ENCODE data around the gene RAPSN. TPM values are rescaled to one million over a fixed set of nuclear protein-coding genes. Genes with fewer than 3 reads are reported as not detected.

Gene RAPSN
- total RNA-seq, 1 donor from 2014 or later, result 0.64 TPM

GRCh38 chr11:47489395-47489755, 40.4 kb upstream of the RAPSN start:
- Histone ChIP-seq H3K27me3 (no peaks in the 10 kb centered on the region), H3K4me1 (peaks cover 25% of the 10 kb centered on the region), H3K27ac (peak overlapping the region; percentile 7), H3K36me3 (peaks cover 45% of the 10 kb centered on the region), H3K4me3 (no peak overlapping the region), H3K9me3 (no peaks in the 10 kb centered on the region)
- ATAC-seq (no peak), DNase-seq (no peak)
- intact Hi-C loops (cut with DNase I), result no loop called here
- TF ChIP-seq CTCF (IDR thresholded peaks at IDR 0.05), result no peak

- Histone ChIP-seq H3K27me3 (no peaks in the 10 kb centered on the region), H3K4me3 (no peak overlapping the region), H3K9me3 (no peaks in the 10 kb centered on the region), H3K4me1 (peaks cover 30% of the 10 kb centered on the region), H3K36me3 (peaks cover 46% of the 10 kb centered on the region), H3K27ac (peak overlapping the region; percentile 7)
- no peak for ATAC-seq
- intact Hi-C loops (cut with DNase I), result no loop called here
- no peak for DNase-seq
- no peak for TF ChIP-seq CTCF (IDR thresholded peaks at IDR 0.05)
These were observed 39.9 kb upstream of the RAPSN start for GRCh38 chr11:47488674-47489394.

- TF ChIP-seq CTCF (IDR thresholded peaks at IDR 0.05), result no peak
- H3K9me3 ChIP-seq, result no peaks in the 10 kb centered on the region
- H3K4me1 ChIP-seq, result peaks cover 31% of the 10 kb centered on the region
- H3K4me3 ChIP-seq, result no peak overlapping the region
- H3K27ac ChIP-seq, result no peak overlapping the region
- intact Hi-C loops (cut with DNase I), result no loop called here
- ATAC-seq, result peak; percentile 49
- no peak for DNase-seq
- no peaks in the 10 kb centered on the region for H3K27me3 ChIP-seq
- H3K36me3 ChIP-seq, result peaks cover 51% of the 10 kb centered on the region
These were observed 39.2 kb upstream of the RAPSN start for GRCh38 chr11:47488111-47488510.

- H3K4me3 ChIP-seq, result no peak overlapping the region
- no peak for ATAC-seq
- H3K9me3 ChIP-seq, result no peaks in the 10 kb centered on the region
- peaks cover 58% of the 10 kb centered on the region for H3K36me3 ChIP-seq
- no peak for TF ChIP-seq CTCF (IDR thresholded peaks at IDR 0.05)
- intact Hi-C loops (cut with DNase I), result no loop called here
- H3K27ac ChIP-seq, result no peak overlapping the region
- DNase-seq, result no peak
- peaks cover 31% of the 10 kb centered on the region for H3K4me1 ChIP-seq
- no peaks in the 10 kb centered on the region for H3K27me3 ChIP-seq
These were observed 38.5 kb upstream of the RAPSN start for GRCh38 chr11:47487421-47487820.

DNA sequence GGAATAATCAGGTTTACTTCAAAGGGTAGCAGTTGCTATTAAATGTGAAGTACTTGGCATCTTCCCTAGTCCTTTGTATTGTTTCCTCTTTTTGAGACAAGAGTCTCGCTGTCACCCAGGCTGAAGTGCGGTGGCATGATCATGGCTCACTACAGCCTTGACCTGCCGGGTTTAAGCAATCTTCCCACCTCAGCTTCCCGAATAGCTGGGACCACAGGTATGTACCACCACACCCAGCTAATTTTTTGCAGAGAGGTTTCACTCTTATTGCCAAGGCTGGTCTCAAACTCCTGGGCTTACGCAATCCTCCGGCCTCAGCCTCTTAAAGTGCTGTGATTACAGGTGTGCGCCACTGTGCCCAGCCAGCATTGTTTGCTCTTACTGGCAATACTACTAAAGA, 36.2 kb upstream of the RAPSN start:
- no peak for TF ChIP-seq CTCF (IDR thresholded peaks at IDR 0.05)
- Histone ChIP-seq H3K36me3 (peaks cover 81% of the 10 kb centered on the region), H3K4me1 (peaks cover 31% of the 10 kb centered on the region), H3K9me3 (no peaks in the 10 kb centered on the region), H3K27me3 (no peaks in the 10 kb centered on the region), H3K4me3 (no peak overlapping the region), H3K27ac (peak overlapping the region; percentile 36)
- intact Hi-C loops (cut with DNase I), result no loop called here
- ATAC-seq, result peak; percentile 96
- DNase-seq, result peak; percentile 85

- H3K27ac ChIP-seq, result no peak overlapping the region
- TF ChIP-seq CTCF (IDR thresholded peaks at IDR 0.05), result no peak
- ATAC-seq, result no peak
- H3K4me3 ChIP-seq, result no peak overlapping the region
- H3K9me3 ChIP-seq, result no peaks in the 10 kb centered on the region
- no peaks in the 10 kb centered on the region for H3K27me3 ChIP-seq
- H3K36me3 ChIP-seq, result peaks cover 96% of the 10 kb centered on the region
- DNase-seq, result no peak
- peaks cover 25% of the 10 kb centered on the region for H3K4me1 ChIP-seq
- intact Hi-C loops (cut with DNase I), result no loop called here
These were observed 34.5 kb upstream of the RAPSN start for GRCh38 chr11:47483457-47483856.

All from upper lobe of right lung (tissue), 1 donor.